A172 (cell line): ENCODE results near the gene CLN5. TPM values are rescaled to one million over a fixed set of nuclear protein-coding genes. Genes with fewer than 3 reads are reported as not detected.

Source experiments
- total RNA-seq: library from RNA; depleted of rRNA; stranded (reverse); fragments of >200 nt; shearing (Covaris generic); gene quantifications from 2 replicates; pipeline ENCODE4 v1.2.3, GENCODE V29; 2014; rRNA removed

The CLN5 gene
- total RNA-seq, 1 experiment from 2014 or later, result 18.7 TPM

Other genes with a start within 250 kb of the CLN5 start
- gene KCTD12, start 105.7 kb upstream of the CLN5 start, total RNA-seq, result 0.78 and 0.79 TPM in 2 replicates
- gene ACOD1, start 43.6 kb upstream of the CLN5 start, total RNA-seq, result not detected in 2 replicates
- 37.7 and 39.9 TPM in 2 replicates for gene FBXL3, start 35.1 kb downstream of the CLN5 start, total RNA-seq